Activated CD8-positive, alpha-beta T cell treated with anti-CD3 and anti-CD28 coated beads for 36 hours (primary cell): ENCODE results near the gene DOCK3. TPM values are rescaled to one million over a fixed set of nuclear protein-coding genes. Genes with fewer than 3 reads are reported as not detected.

Experiments
- ATAC-seq: fragments of 200-7000 bp; cut with Tn5 transposase; one replicate; pipeline ENCODE4 v1.10.0; 2021; ENCODE audit warnings: mild to moderate bottlenecking, moderate library complexity
- CTCF ChIA-PET: fragments of 350-600 bp; sonication (Branson Sonifier 250); formaldehyde crosslinking; loops from one replicate; lab custom pipeline; 2021; ENCODE audit warnings: antibody characterized with exemption; lab: Charles Lee
- POLR2A ChIA-PET: fragments of 350-600 bp; sonication (Branson Sonifier 250); formaldehyde crosslinking; loops from one replicate; lab custom pipeline; 2021; ENCODE audit warnings: antibody characterized with exemption; lab: Charles Lee
- DNase-seq: peaks from one replicate; pipeline ENCODE4 v3.0.0-alpha.2; 2020
- H3K27ac Mint-ChIP-seq: one replicate; pipeline ENCODE4 v1.8.0; 2021; ENCODE audit warnings: mild to moderate bottlenecking, mixed read lengths
- H3K27me3 Mint-ChIP-seq: one replicate; pipeline ENCODE4 v1.8.0; 2021; ENCODE audit warnings: mixed read lengths
- H3K36me3 Mint-ChIP-seq: one replicate; pipeline ENCODE4 v1.8.0; 2021; ENCODE audit warnings: low read depth, mixed read lengths
- H3K4me1 Mint-ChIP-seq: one replicate; pipeline ENCODE4 v1.8.0; 2021; ENCODE audit warnings: low read depth, mixed read lengths
- H3K4me3 Mint-ChIP-seq: one replicate; pipeline ENCODE4 v1.8.0; 2021; ENCODE audit warnings: mild to moderate bottlenecking, moderate library complexity, mixed read lengths
- H3K9me3 Mint-ChIP-seq: one replicate; pipeline ENCODE4 v1.8.0; 2021; ENCODE audit warnings: mixed read lengths
- CTCF ChIP-seq: fragments of 200-600 bp; IDR thresholded peaks from one replicate; pipeline ENCODE4 v1.8.0; 2022; ENCODE audit warnings: antibody characterized with exemption, mild to moderate bottlenecking
- intact Hi-C: fragments of 100-400 bp; cut with micrococcal nuclease; formaldehyde crosslinking; loops from one replicate; pipeline ENCODE4 v1.10.0; 2022
- total RNA-seq, 2 experiments: library from RNA; stranded (reverse); gene quantifications; one replicate each; pipeline ENCODE4 v1.2.3, GENCODE V29; 2021

The DOCK3 gene
- total RNA-seq, 2 experiments from 2014 or later = 3.6 to 4.2 TPM

GRCh38 chr3:51216291-51216690 is 541.6 kb downstream of the DOCK3 start:
- Mint-ChIP-seq H3K4me1 (no peaks in the 10 kb centered on the region), H3K27me3 (no peaks in the 10 kb centered on the region), H3K4me3 (no peak overlapping the region), H3K9me3 (no peaks in the 10 kb centered on the region), H3K36me3 (peaks cover 5% of the 10 kb centered on the region), H3K27ac (no peak overlapping the region)
- ChIA-PET POLR2A (no interaction called here), CTCF (no interaction called here)
- no peak for TF ChIP-seq CTCF
- intact Hi-C loops = no loop called here
- DNase-seq (no peak), ATAC-seq (no peak)

DNA sequence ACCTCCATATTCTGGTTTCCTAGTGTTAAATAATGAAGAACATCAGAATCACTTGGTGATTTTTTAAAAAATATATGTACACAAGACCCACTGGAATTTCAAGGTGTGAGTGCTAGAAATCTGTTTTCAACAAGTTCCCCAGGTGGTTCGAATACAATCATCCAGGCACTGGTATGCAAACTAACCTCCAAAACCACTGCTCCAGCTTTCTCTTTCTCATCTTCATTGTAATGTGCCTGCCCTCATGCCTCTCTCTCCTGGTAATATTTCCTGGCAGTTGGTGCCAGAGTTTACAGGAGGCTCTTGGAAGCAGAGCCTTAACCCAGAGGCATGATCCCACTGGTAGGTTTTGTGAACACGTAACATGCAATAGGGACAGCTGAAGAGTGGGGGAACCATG is 547.2 kb downstream of the DOCK3 start:
- DNase-seq (no peak), ATAC-seq (no peak)
- ChIA-PET CTCF (no interaction called here), POLR2A (no interaction called here)
- no peaks in the 10 kb centered on the region for H3K36me3 Mint-ChIP-seq
- H3K4me1 Mint-ChIP-seq = peaks cover 2% of the 10 kb centered on the region
- no peaks in the 10 kb centered on the region for H3K27me3 Mint-ChIP-seq
- TF ChIP-seq CTCF = no peak
- intact Hi-C loops = no loop called here
- H3K27ac Mint-ChIP-seq = no peak overlapping the region
- no peaks in the 10 kb centered on the region for H3K9me3 Mint-ChIP-seq
- H3K4me3 Mint-ChIP-seq = no peak overlapping the region

DNA sequence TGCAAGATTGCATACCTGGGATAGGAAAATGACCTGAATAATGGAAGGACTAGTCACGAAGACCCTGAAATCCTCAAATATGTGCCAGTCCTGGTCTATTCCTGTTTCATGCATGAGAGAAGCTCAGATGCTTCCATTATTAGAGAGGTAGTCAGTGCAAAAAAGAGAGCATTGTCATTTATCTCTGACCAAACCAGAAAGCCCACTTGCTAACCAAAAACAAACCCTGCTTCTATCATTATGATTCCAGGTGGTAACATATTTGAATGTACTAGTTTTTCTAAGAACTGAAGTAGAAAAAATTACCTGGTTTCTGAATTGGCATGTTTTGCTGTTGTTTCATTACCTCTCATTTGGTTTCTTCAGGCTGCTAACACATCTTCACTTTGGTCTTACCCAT is 549.6 kb downstream of the DOCK3 start:
- POLR2A ChIA-PET = no interaction called here
- DNase-seq = no peak
- H3K27ac Mint-ChIP-seq = no peak overlapping the region
- no peaks in the 10 kb centered on the region for H3K36me3 Mint-ChIP-seq
- no peaks in the 10 kb centered on the region for H3K9me3 Mint-ChIP-seq
- CTCF ChIA-PET = no interaction called here
- no peak overlapping the region for H3K4me3 Mint-ChIP-seq
- ATAC-seq = no peak
- intact Hi-C loops = no loop called here
- no peaks in the 10 kb centered on the region for H3K27me3 Mint-ChIP-seq
- no peak for TF ChIP-seq CTCF
- H3K4me1 Mint-ChIP-seq = peaks cover 2% of the 10 kb centered on the region

DNA sequence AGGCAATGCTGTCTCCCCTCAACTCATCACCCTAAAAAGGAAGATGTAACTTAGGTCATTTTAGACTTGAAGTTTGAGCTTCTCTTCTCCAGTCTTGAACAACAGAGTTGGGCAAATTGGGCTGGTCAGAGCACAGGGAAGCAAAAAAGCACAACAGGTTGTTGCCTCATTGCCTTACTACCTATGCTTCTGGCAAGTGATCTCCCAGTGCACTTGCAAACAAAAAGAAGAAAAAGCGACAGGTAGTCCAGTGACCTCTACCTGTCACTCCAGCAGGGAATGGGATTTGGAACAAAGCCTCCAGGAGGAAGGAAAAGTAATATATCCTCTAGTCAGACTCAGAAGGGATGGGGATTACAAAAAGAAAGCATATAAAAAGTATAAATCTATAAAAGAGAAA is 550.1 kb downstream of the DOCK3 start:
- Mint-ChIP-seq H3K4me3 (no peak overlapping the region), H3K4me1 (peaks cover 2% of the 10 kb centered on the region), H3K9me3 (no peaks in the 10 kb centered on the region), H3K36me3 (no peaks in the 10 kb centered on the region), H3K27me3 (no peaks in the 10 kb centered on the region), H3K27ac (no peak overlapping the region)
- TF ChIP-seq CTCF = no peak
- intact Hi-C loops = no loop called here
- ATAC-seq = no peak
- no peak for DNase-seq
- POLR2A ChIA-PET = no interaction called here
- CTCF ChIA-PET = no interaction called here

DNA sequence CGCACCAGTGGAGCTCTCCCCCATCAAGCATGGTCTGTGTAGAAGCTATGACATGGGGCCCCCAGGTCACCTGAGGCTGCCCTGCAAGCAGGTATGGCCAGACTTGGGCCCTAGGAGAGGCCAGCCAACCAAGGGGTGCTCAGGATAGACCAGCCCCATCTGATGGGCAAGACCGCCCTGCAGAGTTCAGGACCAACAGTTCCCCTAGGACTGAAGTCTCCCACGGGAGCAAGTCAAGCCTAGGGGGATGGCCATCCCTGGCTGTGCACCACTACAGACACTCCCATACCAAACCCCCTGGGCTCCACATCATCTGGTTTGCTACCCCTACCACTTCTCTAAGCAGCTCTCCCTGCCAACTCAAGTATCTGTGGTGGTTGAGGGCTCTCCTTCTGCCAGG is 568.2 kb downstream of the DOCK3 start:
- Mint-ChIP-seq H3K27ac (no peak overlapping the region), H3K36me3 (peaks cover 8% of the 10 kb centered on the region), H3K4me3 (no peak overlapping the region), H3K9me3 (peaks cover 2% of the 10 kb centered on the region), H3K4me1 (no peaks in the 10 kb centered on the region), H3K27me3 (no peaks in the 10 kb centered on the region)
- ChIA-PET CTCF (no interaction called here), POLR2A (interaction anchor here (0.6 kb wide), 1 partner anchor 31 kb away, joined by 3 read pairs; no protein-coding TSS in a partner anchor)
- ATAC-seq = no peak
- DNase-seq = no peak
- no peak for TF ChIP-seq CTCF
- intact Hi-C loops = no loop called here
